Calu3 (cell line): ENCODE measurements around the gene RBM43. TPM values are rescaled to one million over a fixed set of nuclear protein-coding genes. Genes with fewer than 3 reads are reported as not detected.
"Not testable (repeated sequence)": the region's sequence is repeated elsewhere in the genome, so short reads cannot be mapped to it uniquely, and the experiment has no call there.

Experiments
- Bru-seq: library from RNA; stranded (reverse); fragments of 400-500 nt; gene quantifications from one replicate; lab custom pipeline; 2021; lab: Mats Ljungman, UMichigan
- BruChase-seq, 2 experiments: library from RNA; stranded (reverse); fragments of 400-500 nt; gene quantifications; one replicate each; lab custom pipeline; 2021; lab: Mats Ljungman, UMichigan
- BruUV-seq: library from RNA; stranded (reverse); fragments of 400-500 nt; replicated peaks from 2 replicates; lab custom pipeline; 2021; lab: Mats Ljungman, UMichigan
- CTCF ChIA-PET: fragments of 300-600 bp; sonication (Branson Sonifier 250); formaldehyde crosslinking; loops from one replicate; lab custom pipeline; 2022; ENCODE audit warnings: antibody characterized with exemption; lab: Charles Lee
- DNase-seq: peaks from one replicate; pipeline ENCODE4 v3.0.0; 2022
- H3K27ac Mint-ChIP-seq: one replicate; pipeline ENCODE4 v1.8.0; 2022; ENCODE audit warnings: mixed read lengths; ENCODE audit not compliant: unreplicated experiment
- H3K27me3 Mint-ChIP-seq: one replicate; pipeline ENCODE4 v1.8.0; 2022; ENCODE audit warnings: mixed read lengths; ENCODE audit not compliant: unreplicated experiment
- H3K36me3 Mint-ChIP-seq: one replicate; pipeline ENCODE4 v1.8.0; 2022; ENCODE audit warnings: mild to moderate bottlenecking, moderate library complexity, mixed read lengths; ENCODE audit not compliant: insufficient read depth, unreplicated experiment
- H3K4me1 Mint-ChIP-seq: one replicate; pipeline ENCODE4 v1.8.0; 2022; ENCODE audit warnings: mild to moderate bottlenecking, low read depth, mixed read lengths; ENCODE audit not compliant: unreplicated experiment
- H3K4me3 Mint-ChIP-seq: one replicate; pipeline ENCODE4 v1.8.0; 2022; ENCODE audit warnings: mild to moderate bottlenecking, low read depth, moderate library complexity, mixed read lengths; ENCODE audit not compliant: unreplicated experiment
- H3K9me3 Mint-ChIP-seq: one replicate; pipeline ENCODE4 v1.8.0; 2022; ENCODE audit warnings: low read depth, mixed read lengths; ENCODE audit not compliant: unreplicated experiment
- intact Hi-C: fragments of 100-400 bp; cut with micrococcal nuclease; formaldehyde crosslinking; loops from one replicate; pipeline ENCODE4 v1.10.0; 2022; ENCODE audit not compliant: unreplicated experiment
- long read RNA-seq: library from polyadenylated mRNA; stranded (forward); transcript quantifications from one replicate; pipeline ENCODE4 v2.0.0, GENCODE V29; 2022
- total RNA-seq: library from RNA; stranded (reverse); gene quantifications from 2 replicates; pipeline ENCODE4 v1.2.3, GENCODE V29; 2022
- TF ChIP-seq, protein P1 (sequence below): fragments of 200-600 bp; IDR thresholded peaks from one replicate; pipeline ENCODE4 v1.8.0; 2022; ENCODE audit warnings: antibody characterized with exemption; ENCODE audit not compliant: unreplicated experiment

Gene RBM43
- 5.2 and 6.1 TPM in 2 replicates for total RNA-seq
- Bru-seq, nascent RNA, result percentile 60 among the genes with signal in this experiment
- percentile 60 among the genes with signal in this experiment for BruChase-seq, experiment 1, labeled RNA remaining after a 6-hour chase
- BruChase-seq, experiment 2, labeled RNA remaining after a 2-hour chase, result percentile 69 among the genes with signal in this experiment
- long read RNA-seq, partial matches to known transcripts, result 0 of 1 reads
- long read RNA-seq, other reads (novel, unspliced or antisense), result 1 of 1 reads

DNA sequence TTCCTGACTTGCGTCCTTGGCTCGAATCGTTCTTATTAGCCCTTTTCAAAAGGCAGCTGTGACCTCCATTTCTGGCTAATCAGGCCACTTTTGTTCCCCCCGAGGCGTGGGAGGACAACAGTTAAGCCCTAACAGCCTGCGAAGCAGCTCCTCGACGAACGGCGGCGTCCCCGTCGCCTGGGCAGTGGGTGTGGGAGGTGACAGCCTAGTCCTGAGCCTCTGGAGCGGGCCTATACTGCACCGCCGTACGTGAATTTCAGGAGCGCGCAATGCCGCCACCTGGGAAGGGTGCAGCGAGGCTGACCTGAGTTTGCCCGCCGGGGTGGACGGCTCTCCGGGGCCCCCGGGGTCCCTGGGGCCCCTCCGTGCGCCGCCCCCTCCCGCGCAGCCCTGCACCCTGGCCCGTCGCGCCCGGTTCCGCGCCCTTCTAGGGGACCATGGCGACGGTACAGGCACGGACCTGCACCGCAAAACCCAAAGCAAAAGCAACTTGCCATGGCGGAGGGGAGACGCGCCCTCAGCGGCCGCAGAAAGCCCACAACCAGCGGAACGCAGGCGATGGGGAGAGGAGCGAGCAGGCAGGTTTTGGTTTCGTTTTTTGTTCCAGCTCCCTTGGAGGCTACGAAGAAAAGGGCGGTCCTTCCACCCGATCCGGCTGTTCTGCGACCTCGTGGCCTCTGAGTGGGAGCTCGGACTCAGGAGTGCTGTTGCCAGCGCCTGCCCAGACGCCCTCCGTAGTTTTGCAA, at the start of gene RBM43:
TSS of gene RBM43 (minus strand) at position 633 of the 746 bp plus-strand sequence. CDS start at position 497, 136 bp downstream.
- CTCF ChIA-PET, result interaction anchor here (0.6 kb wide), 2 partner anchors 52 to 1172 kb away, joined by 3 to 5 read pairs; no protein-coding TSS in a partner anchor
- peak within 1 kb of the TSS; percentile 76 for H3K4me3 Mint-ChIP-seq

DNA sequence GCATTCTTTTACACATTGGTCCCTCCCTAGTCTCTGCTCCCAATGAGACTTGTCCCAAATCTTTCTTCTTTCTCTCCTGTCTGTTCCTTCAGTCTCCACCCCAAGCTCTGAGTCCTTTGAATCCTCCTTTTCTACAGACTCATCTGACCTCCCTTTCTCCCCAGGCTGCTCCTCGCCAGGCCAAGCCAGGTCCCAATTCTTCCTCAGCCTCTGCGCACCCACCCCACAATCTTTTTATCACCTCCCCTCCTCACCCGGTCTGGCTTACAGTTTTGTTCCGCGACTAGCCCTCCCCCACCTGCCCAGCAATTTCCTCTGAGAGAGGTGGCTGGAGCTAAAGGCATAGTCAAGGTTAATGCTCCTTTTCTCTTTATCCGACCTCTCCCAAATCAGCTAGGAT, 48.6 kb upstream of the RBM43 start:
- H3K27ac Mint-ChIP-seq, H3K9me3 Mint-ChIP-seq, H3K36me3 Mint-ChIP-seq, intact Hi-C loops, H3K4me3 Mint-ChIP-seq, H3K27me3 Mint-ChIP-seq, CTCF ChIA-PET, BruUV-seq, DNase-seq: not testable (repeated sequence)
- peaks cover 16% of the 10 kb centered on the region for H3K4me1 Mint-ChIP-seq

More for the DNA sequence above, at the start of gene RBM43:
- peaks cover 14% of the 10 kb centered on the region for H3K4me1 Mint-ChIP-seq
- H3K27ac Mint-ChIP-seq, result peak within 1 kb of the TSS; percentile 56
- no peaks in the 10 kb centered on the region for H3K27me3 Mint-ChIP-seq
- TF ChIP-seq, protein P1, sequence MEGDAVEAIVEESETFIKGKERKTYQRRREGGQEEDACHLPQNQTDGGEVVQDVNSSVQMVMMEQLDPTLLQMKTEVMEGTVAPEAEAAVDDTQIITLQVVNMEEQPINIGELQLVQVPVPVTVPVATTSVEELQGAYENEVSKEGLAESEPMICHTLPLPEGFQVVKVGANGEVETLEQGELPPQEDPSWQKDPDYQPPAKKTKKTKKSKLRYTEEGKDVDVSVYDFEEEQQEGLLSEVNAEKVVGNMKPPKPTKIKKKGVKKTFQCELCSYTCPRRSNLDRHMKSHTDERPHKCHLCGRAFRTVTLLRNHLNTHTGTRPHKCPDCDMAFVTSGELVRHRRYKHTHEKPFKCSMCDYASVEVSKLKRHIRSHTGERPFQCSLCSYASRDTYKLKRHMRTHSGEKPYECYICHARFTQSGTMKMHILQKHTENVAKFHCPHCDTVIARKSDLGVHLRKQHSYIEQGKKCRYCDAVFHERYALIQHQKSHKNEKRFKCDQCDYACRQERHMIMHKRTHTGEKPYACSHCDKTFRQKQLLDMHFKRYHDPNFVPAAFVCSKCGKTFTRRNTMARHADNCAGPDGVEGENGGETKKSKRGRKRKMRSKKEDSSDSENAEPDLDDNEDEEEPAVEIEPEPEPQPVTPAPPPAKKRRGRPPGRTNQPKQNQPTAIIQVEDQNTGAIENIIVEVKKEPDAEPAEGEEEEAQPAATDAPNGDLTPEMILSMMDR, result no peak
- DNase-seq, result peak; percentile 79
- H3K9me3 Mint-ChIP-seq, result no peaks in the 10 kb centered on the region
- intact Hi-C loops, result loop anchor here (5.0 kb wide), 1 partner anchor 151 kb away; no protein-coding TSS in a partner anchor
- peaks cover 19% of the 10 kb centered on the region for H3K36me3 Mint-ChIP-seq
- no TSS peak for BruUV-seq

DNA sequence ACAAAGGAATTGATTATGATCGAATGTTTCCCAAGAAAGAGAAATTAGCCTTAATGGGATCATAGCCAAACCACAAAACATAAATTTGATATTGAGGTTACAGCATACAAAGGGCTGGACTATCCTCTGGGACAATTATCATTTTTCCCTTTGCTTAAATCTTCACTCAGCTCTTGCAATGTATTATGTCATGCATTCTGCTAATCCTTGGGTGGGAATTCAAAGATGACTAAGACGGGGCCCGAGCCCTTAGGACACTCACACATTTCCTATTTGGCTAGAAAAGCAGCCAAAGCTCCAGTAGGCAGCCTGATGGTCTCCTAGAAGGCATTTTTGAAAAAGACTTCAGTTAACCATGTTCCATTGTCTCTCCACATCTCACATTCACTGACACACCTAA, 45.0 kb upstream of the RBM43 start:
- CTCF ChIA-PET, result no interaction called here
- no peak overlapping the region for H3K27ac Mint-ChIP-seq
- H3K27me3 Mint-ChIP-seq, result no peaks in the 10 kb centered on the region
- no TSS peak for BruUV-seq
- intact Hi-C loops, result no loop called here
- no peak overlapping the region for H3K4me3 Mint-ChIP-seq
- DNase-seq, result no peak
- no peaks in the 10 kb centered on the region for H3K36me3 Mint-ChIP-seq
- peaks cover 35% of the 10 kb centered on the region for H3K4me1 Mint-ChIP-seq
- TF ChIP-seq, protein P1, result no peak
- peaks cover 7% of the 10 kb centered on the region for H3K9me3 Mint-ChIP-seq

DNA sequence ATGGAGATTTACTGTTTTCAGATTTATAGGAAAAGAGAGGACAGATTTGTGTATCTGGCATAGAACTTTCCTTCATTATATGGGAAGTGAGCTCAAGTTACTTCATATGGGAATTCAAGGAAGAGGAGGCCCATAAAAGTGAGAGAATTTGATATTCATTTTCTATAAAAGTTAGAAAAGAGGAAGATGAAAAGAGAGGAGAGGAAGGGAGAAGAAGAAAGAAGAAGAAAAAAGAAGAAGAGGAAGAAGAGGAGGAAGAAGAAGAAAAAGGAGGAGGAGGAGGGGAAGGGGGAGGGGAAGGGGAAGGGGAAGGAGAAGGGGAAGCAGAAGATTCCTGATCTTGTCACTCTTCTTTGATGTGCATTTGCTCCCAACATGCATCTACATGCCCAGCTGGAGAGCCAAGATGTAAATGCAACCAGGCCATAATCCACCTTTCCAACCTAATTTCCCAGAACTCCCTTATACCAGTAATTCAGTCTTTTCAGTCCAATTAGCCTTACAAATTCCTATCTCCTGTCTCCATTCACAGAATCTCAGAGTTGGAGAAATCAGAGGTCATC, 43.5 kb upstream of the RBM43 start:
- TF ChIP-seq, protein P1, result no peak
- peaks cover 7% of the 10 kb centered on the region for H3K9me3 Mint-ChIP-seq
- no TSS peak for BruUV-seq
- H3K4me3 Mint-ChIP-seq, result no peak overlapping the region
- H3K27me3 Mint-ChIP-seq, result no peaks in the 10 kb centered on the region
- no peak for DNase-seq
- CTCF ChIA-PET, result no interaction called here
- no peak overlapping the region for H3K27ac Mint-ChIP-seq
- intact Hi-C loops, result no loop called here
- no peaks in the 10 kb centered on the region for H3K36me3 Mint-ChIP-seq
- H3K4me1 Mint-ChIP-seq, result peaks cover 38% of the 10 kb centered on the region
